CD14-positive monocyte (primary cell): ENCODE results near the gene EMC8. TPM values are rescaled to one million over a fixed set of nuclear protein-coding genes. Genes with fewer than 3 reads are reported as not detected.

Source experiments
- DNase-seq, 3 donors: peaks; one replicate each; pipeline ENCODE4 v3.0.0-alpha.2; 2011 to 2022
- H2AFZ ChIP-seq: 2 replicates; pipeline ENCODE4 v1.6.0; 2012; ENCODE audit warnings: mild to moderate bottlenecking, low read depth, low read length, inconsistent platforms; ENCODE audit not compliant: insufficient read depth, poor library complexity, severe bottlenecking
- H3K27ac ChIP-seq, 2 donors: 1 replicate in 1 of 2; 2 replicates in 1 of 2; pipeline ENCODE4 v1.5.1; 2012 to 2013; ENCODE audit warnings: low read length in 2 of 2, control low read depth in 1 of 2, inconsistent platforms in 1 of 2, low read depth in 1 of 2, mild to moderate bottlenecking in 1 of 2
- H3K27me3 ChIP-seq, 2 donors: one replicate each; pipeline versions ENCODE4 v1.6.0 to v1.6.1; 2011 to 2013; ENCODE audit warnings: low read length in 2 of 2; ENCODE audit not compliant: control insufficient read depth in 2 of 2, insufficient read depth in 2 of 2
- H3K36me3 ChIP-seq, 2 donors: replicated peaks in 1 of 2; 1 replicate in 1 of 2; 2 replicates in 1 of 2; pipeline versions ENCODE4 v1.5.1 to v1.6.1; 2012 to 2013; ENCODE audit warnings: low read length in 2 of 2, control low read depth in 1 of 2, inconsistent platforms in 1 of 2, mild to moderate bottlenecking in 1 of 2; ENCODE audit not compliant: insufficient read depth in 2 of 2, control insufficient read depth in 1 of 2
- H3K4me1 ChIP-seq, 2 donors: 1 replicate in 1 of 2; 2 replicates in 1 of 2; pipeline versions ENCODE4 v1.5.1 to v1.6.1; 2012 to 2013; ENCODE audit warnings: low read length in 2 of 2, control low read depth in 1 of 2, inconsistent platforms in 1 of 2, mild to moderate bottlenecking in 1 of 2, moderate library complexity in 1 of 2; ENCODE audit not compliant: insufficient read depth in 2 of 2, control insufficient read depth in 1 of 2
- H3K4me2 ChIP-seq: replicated peaks from 2 replicates; pipeline ENCODE3; 2012; ENCODE audit warnings: low read length, moderate library complexity, mild to moderate bottlenecking; ENCODE audit not compliant: poor library complexity, severe bottlenecking; ENCODE audit errors: extremely low read depth
- H3K4me3 ChIP-seq, 3 experiments: fragments of 200-600 bp in 1 of 3; sonication (generic) in 1 of 3; replicated peaks in 1 of 3; 1 replicate in 2 of 3; 2 replicates in 1 of 3; pipeline ENCODE4 v1.5.1; 2011 to 2013; ENCODE audit warnings: low read length in 3 of 3, mild to moderate bottlenecking in 3 of 3, control low read depth in 2 of 3, low read depth in 2 of 3, inconsistent platforms in 1 of 3, moderate library complexity in 1 of 3
- H3K79me2 ChIP-seq: 2 replicates; pipeline ENCODE4 v1.6.0; 2012; ENCODE audit warnings: mild to moderate bottlenecking, control low read depth, inconsistent platforms, low read length, moderate library complexity; ENCODE audit not compliant: insufficient read depth
- H3K9ac ChIP-seq: 2 replicates; pipeline ENCODE4 v1.6.0; 2017; ENCODE audit warnings: low read length, mild to moderate bottlenecking; ENCODE audit not compliant: insufficient read depth, poor library complexity, severe bottlenecking
- H3K9me3 ChIP-seq, 2 donors: replicated peaks in 1 of 2; 1 replicate in 1 of 2; 2 replicates in 1 of 2; pipeline versions ENCODE4 v1.5.1 to v1.6.1; 2012 to 2013; ENCODE audit warnings: low read length in 2 of 2, control low read depth in 1 of 2; ENCODE audit not compliant: control insufficient read depth in 1 of 2, insufficient read depth in 1 of 2
- H4K20me1 ChIP-seq: 2 replicates; pipeline ENCODE4 v1.6.0; 2012; ENCODE audit warnings: mild to moderate bottlenecking, low read length, control low read depth, moderate library complexity; ENCODE audit not compliant: insufficient read depth
- H3K27ac Mint-ChIP-seq, 7 donors: one replicate each; pipeline ENCODE4 v1.8.0; 2020; ENCODE audit warnings: mild to moderate bottlenecking in 7 of 7, mixed read lengths in 7 of 7, moderate library complexity in 6 of 7, inconsistent platforms in 2 of 7
- H3K27me3 Mint-ChIP-seq, 3 donors: one replicate each; pipeline ENCODE4 v1.8.0; 2021 to 2022; ENCODE audit warnings: low read depth in 3 of 3, mild to moderate bottlenecking in 3 of 3, mixed read lengths in 3 of 3, moderate library complexity in 3 of 3, inconsistent platforms in 1 of 3
- H3K36me3 Mint-ChIP-seq, 2 donors: one replicate each; pipeline ENCODE4 v1.8.0; 2020; ENCODE audit warnings: mixed read lengths in 2 of 2, inconsistent platforms in 1 of 2, mild to moderate bottlenecking in 1 of 2
- H3K4me1 Mint-ChIP-seq: one replicate; pipeline ENCODE4 v1.8.0; 2020; ENCODE audit warnings: mild to moderate bottlenecking, mixed read lengths
- H3K4me3 Mint-ChIP-seq, 2 donors: one replicate each; pipeline ENCODE4 v1.8.0; 2020; ENCODE audit warnings: mild to moderate bottlenecking in 2 of 2, mixed read lengths in 2 of 2, moderate library complexity in 1 of 2
- H3K9me3 Mint-ChIP-seq, 7 donors: one replicate each; pipeline ENCODE4 v1.8.0; 2020 to 2022; ENCODE audit warnings: mixed read lengths in 7 of 7, mild to moderate bottlenecking in 6 of 7, moderate library complexity in 6 of 7, inconsistent platforms in 2 of 7
- CTCF ChIP-seq: fragments of 200-600 bp; IDR thresholded peaks from one replicate; pipeline ENCODE4 v1.8.0; 2022; ENCODE audit warnings: antibody characterized with exemption, mild to moderate bottlenecking
- WGBS: methylation state at CpG from one replicate; pipeline ENCODE4 v1.1.5; 2013; ENCODE audit warnings: missing lambda C conversion rate; ENCODE audit not compliant: insufficient coverage; 5-methylcytosine and 5-hydroxymethylcytosine counted together
- intact Hi-C, 2 donors: fragments of 100-400 bp; cut with micrococcal nuclease; formaldehyde crosslinking; loops; one replicate each; pipeline versions ENCODE4 v1.15.0 to v1.15.1; 2023
- polyA plus RNA-seq, 3 donors: library from polyadenylated mRNA; depleted of rRNA in 1 of 3; unstranded in 2 of 3; stranded (reverse) in 1 of 3; fragments of 300-500 nt in 2 of 3; fragments of >200 nt in 1 of 3; fragmentation: Illumina TruSeq in 2 of 3; gene quantifications; 1 replicate in 2 of 3; 2 replicates in 1 of 3; pipeline ENCODE4 v1.2.3, GENCODE V29; 2012 to 2021

Gene EMC8
- polyA plus RNA-seq, 3 donors, result 28.2 to 30.0 (median 29.9) TPM

GRCh38 chr16:85826686-85827247 is 27.4 kb upstream of the EMC8 start:
- WGBS, result 96% methylated on average over 15 of the region's 16 CpGs
- TF ChIP-seq CTCF, result no peak
- H3K79me2 ChIP-seq, result no peaks in the 10 kb centered on the region
- Mint-ChIP-seq H3K36me3 (no peaks in the 10 kb centered on the region), H3K4me3 (no peak overlapping the region), H3K9me3 (peaks cover 0 to 3% (median 0%) of the 10 kb centered on the region in 7 donors), H3K27me3 (peaks cover 0 to 6% (median 2%) of the 10 kb centered on the region in 3 donors), H3K27ac (peak overlapping the region in 2 of 7 donors; percentile 19 to 39), H3K4me1 (peaks cover 58% of the 10 kb centered on the region)
- H3K4me1 ChIP-seq, result peaks cover 35 to 37% of the 10 kb centered on the region in 2 donors
- no peak overlapping the region for H3K9ac ChIP-seq
- no peaks in the 10 kb centered on the region for H3K36me3 ChIP-seq
- no peaks in the 10 kb centered on the region for H3K9me3 ChIP-seq
- DNase-seq, result no peak
- no peak overlapping the region for H2AFZ ChIP-seq
- no peaks in the 10 kb centered on the region for H4K20me1 ChIP-seq
- no peak overlapping the region for H3K4me2 ChIP-seq
- no peak overlapping the region for H3K27ac ChIP-seq
- H3K27me3 ChIP-seq, result no peaks in the 10 kb centered on the region
- no peak overlapping the region for H3K4me3 ChIP-seq
- intact Hi-C loops, result loop anchor here in 1 of 2 donors (5.0 kb wide), 1 partner anchor 36 kb away; no protein-coding TSS in a partner anchor

GRCh38 chr16:85825326-85825725 is 26.0 kb upstream of the EMC8 start:
- TF ChIP-seq CTCF, result no peak
- Histone ChIP-seq H3K79me2 (no peaks in the 10 kb centered on the region), H2AFZ (no peak overlapping the region), H3K27me3 (no peaks in the 10 kb centered on the region), H3K27ac (peak overlapping the region in 1 of 2 donors; percentile 1), H4K20me1 (no peaks in the 10 kb centered on the region), H3K36me3 (no peaks in the 10 kb centered on the region), H3K4me3 (no peak overlapping the region), H3K9ac (no peak overlapping the region), H3K9me3 (no peaks in the 10 kb centered on the region), H3K4me1 (peaks cover 32 to 39% of the 10 kb centered on the region in 2 donors), H3K4me2 (no peak overlapping the region)
- Mint-ChIP-seq H3K36me3 (no peaks in the 10 kb centered on the region), H3K4me3 (no peak overlapping the region), H3K9me3 (peaks cover 0 to 3% (median 0%) of the 10 kb centered on the region in 7 donors), H3K4me1 (peaks cover 48% of the 10 kb centered on the region), H3K27ac (peak overlapping the region in 5 of 7 donors; percentile 14 to 69 (median 36)), H3K27me3 (peaks cover 2 to 6% (median 3%) of the 10 kb centered on the region in 3 donors)
- 72% methylated on average over 9 of the region's 9 CpGs for WGBS
- intact Hi-C loops, result loop anchor here in 1 of 2 donors (5.0 kb wide), 1 partner anchor 37 kb away; no protein-coding TSS in a partner anchor
- DNase-seq, result no peak
